OCI-LY3 (cell line): ENCODE results near the gene KCNQ1.

Experiments
- H2AFZ ChIP-seq: fragments of 200-600, 300-600 bp; shearing (Covaris generic); 2 replicates; pipeline ENCODE4 v1.6.0; 2014; ENCODE audit warnings: antibody characterized with exemption, low read depth, low read length
- H3K27ac ChIP-seq: fragments of 200-600, 300-600 bp; sonication (generic); 2 replicates; pipeline ENCODE4 v1.5.1; 2014; ENCODE audit warnings: mild to moderate bottlenecking, low read length, moderate library complexity, mixed read lengths
- H3K27me3 ChIP-seq: fragments of 200-600, 300-600 bp; sonication (generic); 2 replicates; pipeline ENCODE4 v1.6.1; 2014; ENCODE audit warnings: low read depth, low read length, mixed read lengths
- H3K36me3 ChIP-seq: fragments of 200-600, 300-600 bp; sonication (generic); replicated peaks from 2 replicates; pipeline ENCODE3; 2014; ENCODE audit warnings: low read depth, low read length, mixed read lengths
- H3K4me1 ChIP-seq: fragments of 300-600, 200-600 bp; sonication (generic); 2 replicates; pipeline ENCODE4 v1.6.1; 2014; ENCODE audit warnings: low read length, mixed read lengths
- H3K4me2 ChIP-seq: fragments of 200-600, 300-600 bp; sonication (generic); 2 replicates; pipeline ENCODE4 v1.6.1; 2014; ENCODE audit warnings: low read length, mixed read lengths
- H3K4me3 ChIP-seq: fragments of 300-600, 200-600 bp; sonication (generic); 2 replicates; pipeline ENCODE4 v1.5.1; 2014; ENCODE audit warnings: antibody characterized with exemption, mild to moderate bottlenecking, low read length, moderate library complexity
- H3K79me2 ChIP-seq: fragments of 300-600, 200-600 bp; shearing (Covaris generic); 2 replicates; pipeline ENCODE4 v1.6.1; 2014; ENCODE audit warnings: mild to moderate bottlenecking, low read length, mixed read lengths
- H3K9ac ChIP-seq: fragments of 300-600, 200-600 bp; shearing (Covaris generic); 2 replicates; pipeline ENCODE4 v1.6.0; 2014; ENCODE audit warnings: mild to moderate bottlenecking, low read length, moderate library complexity
- H3K9me3 ChIP-seq: fragments of 200-600, 300-600 bp; shearing (Covaris generic); 2 replicates; pipeline ENCODE4 v1.6.1; 2014; ENCODE audit warnings: low read length, mixed read lengths; ENCODE audit not compliant: insufficient read depth
- H4K20me1 ChIP-seq: fragments of 200-600, 300-600 bp; sonication (generic); 2 replicates; pipeline ENCODE4 v1.6.1; 2016; ENCODE audit warnings: low read length, mixed read lengths; ENCODE audit not compliant: insufficient read depth
- EZH2phosphoT487 ChIP-seq: fragments of 200-600 bp; shearing (Covaris generic); IDR thresholded peaks from 2 replicates; pipeline ENCODE4 v1.6.1; 2018; ENCODE audit warnings: antibody characterized with exemption, mixed run types, low read depth
- TF ChIP-seq, protein P1 (sequence below): fragments of 200-600, 300-600 bp; sonication (generic); IDR thresholded peaks from 2 replicates; pipeline ENCODE4 v1.5.1; 2014; ENCODE audit warnings: antibody characterized with exemption, low read length, low read depth

Gene KCNQ1

GRCh38 chr11:2432628-2433071 lies 12.2 kb upstream of the KCNQ1 start:
- Histone ChIP-seq H3K9ac (no peak overlapping the region), H3K9me3 (no peaks in the 10 kb centered on the region), H3K4me2 (no peak overlapping the region)

GRCh38 chr11:2433106-2433925 lies 11.5 kb upstream of the KCNQ1 start:
- H3K27me3 ChIP-seq, result no peaks in the 10 kb centered on the region
- H3K36me3 ChIP-seq, result no peaks in the 10 kb centered on the region
- no peak overlapping the region for H3K9ac ChIP-seq
- H3K79me2 ChIP-seq, result no peaks in the 10 kb centered on the region
- no peak for TF ChIP-seq EZH2phosphoT487
- TF ChIP-seq, protein P1, sequence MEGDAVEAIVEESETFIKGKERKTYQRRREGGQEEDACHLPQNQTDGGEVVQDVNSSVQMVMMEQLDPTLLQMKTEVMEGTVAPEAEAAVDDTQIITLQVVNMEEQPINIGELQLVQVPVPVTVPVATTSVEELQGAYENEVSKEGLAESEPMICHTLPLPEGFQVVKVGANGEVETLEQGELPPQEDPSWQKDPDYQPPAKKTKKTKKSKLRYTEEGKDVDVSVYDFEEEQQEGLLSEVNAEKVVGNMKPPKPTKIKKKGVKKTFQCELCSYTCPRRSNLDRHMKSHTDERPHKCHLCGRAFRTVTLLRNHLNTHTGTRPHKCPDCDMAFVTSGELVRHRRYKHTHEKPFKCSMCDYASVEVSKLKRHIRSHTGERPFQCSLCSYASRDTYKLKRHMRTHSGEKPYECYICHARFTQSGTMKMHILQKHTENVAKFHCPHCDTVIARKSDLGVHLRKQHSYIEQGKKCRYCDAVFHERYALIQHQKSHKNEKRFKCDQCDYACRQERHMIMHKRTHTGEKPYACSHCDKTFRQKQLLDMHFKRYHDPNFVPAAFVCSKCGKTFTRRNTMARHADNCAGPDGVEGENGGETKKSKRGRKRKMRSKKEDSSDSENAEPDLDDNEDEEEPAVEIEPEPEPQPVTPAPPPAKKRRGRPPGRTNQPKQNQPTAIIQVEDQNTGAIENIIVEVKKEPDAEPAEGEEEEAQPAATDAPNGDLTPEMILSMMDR, result no peak
- no peaks in the 10 kb centered on the region for H4K20me1 ChIP-seq
- H3K27ac ChIP-seq, result no peak overlapping the region
- H3K4me2 ChIP-seq, result no peak overlapping the region
- H2AFZ ChIP-seq, result no peak overlapping the region
- H3K9me3 ChIP-seq, result no peaks in the 10 kb centered on the region
- H3K4me1 ChIP-seq, result no peaks in the 10 kb centered on the region
- no peak overlapping the region for H3K4me3 ChIP-seq

More at GRCh38 chr11:2432628-2433071, 12.2 kb upstream of the KCNQ1 start:
- Histone ChIP-seq H3K27me3 (no peaks in the 10 kb centered on the region), H3K4me1 (no peaks in the 10 kb centered on the region), H4K20me1 (no peaks in the 10 kb centered on the region), H2AFZ (no peak overlapping the region), H3K36me3 (no peaks in the 10 kb centered on the region), H3K27ac (no peak overlapping the region), H3K79me2 (no peaks in the 10 kb centered on the region), H3K4me3 (no peak overlapping the region)
- TF ChIP-seq, protein P1, result no peak
- no peak for TF ChIP-seq EZH2phosphoT487

GRCh38 chr11:2434008-2434407 lies 10.8 kb upstream of the KCNQ1 start:
- no peaks in the 10 kb centered on the region for H3K79me2 ChIP-seq
- H3K4me3 ChIP-seq, result no peak overlapping the region
- no peaks in the 10 kb centered on the region for H3K4me1 ChIP-seq
- no peaks in the 10 kb centered on the region for H3K9me3 ChIP-seq
- no peaks in the 10 kb centered on the region for H3K36me3 ChIP-seq
- H2AFZ ChIP-seq, result no peak overlapping the region
- H4K20me1 ChIP-seq, result no peaks in the 10 kb centered on the region
- H3K9ac ChIP-seq, result no peak overlapping the region
- H3K4me2 ChIP-seq, result no peak overlapping the region
- H3K27me3 ChIP-seq, result no peaks in the 10 kb centered on the region
- TF ChIP-seq EZH2phosphoT487, result no peak
- TF ChIP-seq, protein P1, result no peak
- no peak overlapping the region for H3K27ac ChIP-seq

- no peaks in the 10 kb centered on the region for H3K4me1 ChIP-seq
- no peaks in the 10 kb centered on the region for H3K79me2 ChIP-seq
- H3K36me3 ChIP-seq, result no peaks in the 10 kb centered on the region
- no peaks in the 10 kb centered on the region for H3K9me3 ChIP-seq
- H3K27me3 ChIP-seq, result no peaks in the 10 kb centered on the region
- no peak overlapping the region for H3K27ac ChIP-seq
- H2AFZ ChIP-seq, result no peak overlapping the region
- no peak overlapping the region for H3K9ac ChIP-seq
- H3K4me3 ChIP-seq, result no peak overlapping the region
- TF ChIP-seq EZH2phosphoT487, result no peak
- TF ChIP-seq, protein P1, result no peak
- H3K4me2 ChIP-seq, result no peak overlapping the region
- no peaks in the 10 kb centered on the region for H4K20me1 ChIP-seq
These were observed 10.1 kb upstream of the KCNQ1 start for GRCh38 chr11:2434506-2435255.
